Progenitor cell of endocrine pancreas (in vitro differentiated cells): ENCODE results near the gene HECTD3. TPM values are rescaled to one million over a fixed set of nuclear protein-coding genes. Genes with fewer than 3 reads are reported as not detected.

Experiments used
- DNase-seq: peaks from one replicate; pipeline ENCODE4 v3.0.0; 2021; ENCODE audit warnings: low spot score; ENCODE audit not compliant: unreplicated experiment
- H3K27ac Mint-ChIP-seq: 2 replicates; pipeline ENCODE4 v1.8.0; 2021; ENCODE audit warnings: mild to moderate bottlenecking, moderate library complexity, mixed read lengths
- H3K27me3 Mint-ChIP-seq: 2 replicates; pipeline ENCODE4 v1.8.0; 2021; ENCODE audit warnings: mixed read lengths
- H3K36me3 Mint-ChIP-seq: 2 replicates; pipeline ENCODE4 v1.8.0; 2022; ENCODE audit warnings: mixed read lengths; ENCODE audit not compliant: insufficient read depth
- H3K4me1 Mint-ChIP-seq: 2 replicates; pipeline ENCODE4 v1.8.0; 2021; ENCODE audit warnings: low read depth, mixed read lengths
- H3K4me3 Mint-ChIP-seq: 2 replicates; pipeline ENCODE4 v1.8.0; 2021; ENCODE audit warnings: low read depth, mild to moderate bottlenecking, moderate library complexity, mixed read lengths
- H3K9me3 Mint-ChIP-seq: 2 replicates; pipeline ENCODE4 v1.8.0; 2021; ENCODE audit warnings: low read depth, mixed read lengths
- total RNA-seq: library from RNA; stranded (reverse); gene quantifications from 2 replicates; pipeline ENCODE4 v1.2.1, GENCODE V29; 2021
- TF ChIP-seq, protein P1 (sequence below): fragments of 200-600 bp; sonication (generic); IDR thresholded peaks from one replicate; pipeline ENCODE4 v1.5.0; 2021; ENCODE audit warnings: antibody characterized with exemption, mild to moderate bottlenecking; ENCODE audit not compliant: unreplicated experiment

The HECTD3 gene
- total RNA-seq, 1 donor from 2014 or later, result 44.2 TPM

DNA sequence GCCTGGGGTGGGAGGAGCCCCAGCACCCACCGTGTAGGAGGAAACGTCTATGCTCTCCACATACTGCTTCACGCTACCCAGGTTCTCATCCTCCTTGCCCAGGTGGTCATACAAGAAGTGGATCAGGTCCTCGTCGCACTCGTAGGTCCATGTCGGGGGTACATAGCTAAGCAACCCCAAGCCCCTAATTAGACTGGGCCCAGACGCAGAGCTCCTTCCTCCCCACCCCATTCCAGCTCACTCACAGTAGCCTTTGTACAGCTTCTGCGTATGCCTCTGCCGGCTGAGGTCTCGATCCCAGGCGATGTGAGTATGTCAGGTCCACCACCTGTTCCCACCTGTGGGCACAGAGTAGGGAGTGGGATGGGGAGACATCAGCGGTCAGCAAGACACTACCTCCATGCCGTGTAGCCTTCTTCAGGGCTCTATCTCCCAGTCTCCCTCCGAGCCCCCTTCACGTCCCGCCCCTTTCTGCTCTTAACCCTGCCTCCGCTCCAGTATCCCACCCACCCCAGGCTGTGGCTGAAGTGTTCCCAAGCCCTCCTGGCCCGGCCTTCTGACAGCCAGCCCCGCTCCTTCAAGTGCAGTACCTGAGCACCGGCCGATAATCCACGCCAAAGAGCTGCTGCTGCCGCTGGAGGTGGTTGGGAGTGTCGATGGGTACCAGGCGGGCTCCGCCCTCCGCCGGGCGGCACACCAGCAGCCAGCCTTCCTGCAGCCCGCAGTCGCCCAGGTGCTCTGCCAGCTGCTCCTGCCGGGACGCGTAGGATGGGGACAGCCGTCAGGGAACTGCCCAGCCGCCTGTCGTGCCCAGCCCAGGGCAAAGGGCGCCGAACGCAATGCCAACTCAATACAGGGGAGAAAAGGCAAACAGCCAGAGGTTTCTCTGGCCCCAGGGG lies 919 bp downstream of the HECTD3 start:
- H3K9me3 Mint-ChIP-seq, result no peaks in the 10 kb centered on the region
- DNase-seq, result peak; percentile 29
- H3K27me3 Mint-ChIP-seq, result no peaks in the 10 kb centered on the region
- peak overlapping the region; percentile 37 for H3K27ac Mint-ChIP-seq
- peak overlapping the region; percentile 77 for H3K4me3 Mint-ChIP-seq
- peaks cover 27% of the 10 kb centered on the region for H3K4me1 Mint-ChIP-seq
- TF ChIP-seq, protein P1, sequence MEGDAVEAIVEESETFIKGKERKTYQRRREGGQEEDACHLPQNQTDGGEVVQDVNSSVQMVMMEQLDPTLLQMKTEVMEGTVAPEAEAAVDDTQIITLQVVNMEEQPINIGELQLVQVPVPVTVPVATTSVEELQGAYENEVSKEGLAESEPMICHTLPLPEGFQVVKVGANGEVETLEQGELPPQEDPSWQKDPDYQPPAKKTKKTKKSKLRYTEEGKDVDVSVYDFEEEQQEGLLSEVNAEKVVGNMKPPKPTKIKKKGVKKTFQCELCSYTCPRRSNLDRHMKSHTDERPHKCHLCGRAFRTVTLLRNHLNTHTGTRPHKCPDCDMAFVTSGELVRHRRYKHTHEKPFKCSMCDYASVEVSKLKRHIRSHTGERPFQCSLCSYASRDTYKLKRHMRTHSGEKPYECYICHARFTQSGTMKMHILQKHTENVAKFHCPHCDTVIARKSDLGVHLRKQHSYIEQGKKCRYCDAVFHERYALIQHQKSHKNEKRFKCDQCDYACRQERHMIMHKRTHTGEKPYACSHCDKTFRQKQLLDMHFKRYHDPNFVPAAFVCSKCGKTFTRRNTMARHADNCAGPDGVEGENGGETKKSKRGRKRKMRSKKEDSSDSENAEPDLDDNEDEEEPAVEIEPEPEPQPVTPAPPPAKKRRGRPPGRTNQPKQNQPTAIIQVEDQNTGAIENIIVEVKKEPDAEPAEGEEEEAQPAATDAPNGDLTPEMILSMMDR, result no peak
- peaks cover 5% of the 10 kb centered on the region for H3K36me3 Mint-ChIP-seq

GRCh38 chr1:45009296-45009865 lies 1.7 kb downstream of the HECTD3 start:
- peaks cover 9% of the 10 kb centered on the region for H3K36me3 Mint-ChIP-seq
- no peak overlapping the region for H3K27ac Mint-ChIP-seq
- H3K4me3 Mint-ChIP-seq, result peak overlapping the region; percentile 77
- DNase-seq, result no peak
- H3K27me3 Mint-ChIP-seq, result no peaks in the 10 kb centered on the region
- no peaks in the 10 kb centered on the region for H3K9me3 Mint-ChIP-seq
- peaks cover 24% of the 10 kb centered on the region for H3K4me1 Mint-ChIP-seq
- TF ChIP-seq, protein P1, result no peak

DNA sequence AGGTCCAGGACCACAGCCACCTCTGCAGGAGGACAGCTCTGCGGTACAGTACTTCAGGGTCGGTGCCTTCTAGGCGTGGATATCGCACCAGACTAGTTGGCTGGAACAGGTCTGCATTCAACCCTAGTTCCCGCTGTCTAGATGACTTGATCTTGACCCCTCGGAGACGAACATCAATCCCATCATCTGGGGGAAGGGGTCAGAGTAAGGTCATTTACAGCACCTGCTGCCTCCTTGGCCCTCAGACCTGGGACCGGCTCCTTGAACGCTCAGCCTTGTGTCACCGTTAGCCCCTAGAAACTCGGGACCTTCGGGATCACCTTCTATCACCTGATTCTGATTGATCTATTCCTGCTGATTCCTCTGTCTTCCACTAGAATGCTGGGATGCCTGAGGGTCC lies 2.6 kb downstream of the HECTD3 start:
- H3K4me3 Mint-ChIP-seq, result no peak overlapping the region
- no peaks in the 10 kb centered on the region for H3K9me3 Mint-ChIP-seq
- TF ChIP-seq, protein P1, result no peak
- H3K27ac Mint-ChIP-seq, result no peak overlapping the region
- peaks cover 21% of the 10 kb centered on the region for H3K4me1 Mint-ChIP-seq
- H3K36me3 Mint-ChIP-seq, result peaks cover 7% of the 10 kb centered on the region
- no peaks in the 10 kb centered on the region for H3K27me3 Mint-ChIP-seq
- DNase-seq, result no peak

DNA sequence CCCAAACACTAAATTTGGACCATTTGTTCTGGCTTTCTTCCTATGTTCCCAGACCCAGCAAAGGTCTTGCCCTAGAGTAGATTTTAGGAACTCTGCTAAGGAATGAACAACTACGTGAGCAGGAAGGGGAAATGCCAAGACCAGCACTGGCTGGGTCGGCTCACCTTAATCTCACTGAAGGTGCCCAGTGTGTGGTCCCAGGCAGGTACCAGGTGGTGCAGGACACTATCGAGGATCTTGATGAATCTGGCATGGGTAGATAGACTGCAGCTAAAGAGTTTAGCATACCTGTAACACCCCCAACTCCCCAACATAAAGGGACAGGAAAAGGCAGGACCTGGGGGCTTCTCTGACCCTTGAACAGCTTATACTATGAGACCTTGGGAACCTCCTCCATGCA lies 3.0 kb downstream of the HECTD3 start:
- no peak overlapping the region for H3K27ac Mint-ChIP-seq
- H3K4me1 Mint-ChIP-seq, result peaks cover 20% of the 10 kb centered on the region
- H3K9me3 Mint-ChIP-seq, result no peaks in the 10 kb centered on the region
- no peak overlapping the region for H3K4me3 Mint-ChIP-seq
- no peaks in the 10 kb centered on the region for H3K27me3 Mint-ChIP-seq
- H3K36me3 Mint-ChIP-seq, result peaks cover 7% of the 10 kb centered on the region
- no peak for DNase-seq
- TF ChIP-seq, protein P1, result no peak

- peaks cover 16% of the 10 kb centered on the region for H3K4me1 Mint-ChIP-seq
- TF ChIP-seq, protein P1, result no peak
- DNase-seq, result no peak
- no peak overlapping the region for H3K4me3 Mint-ChIP-seq
- H3K36me3 Mint-ChIP-seq, result peaks cover 13% of the 10 kb centered on the region
- H3K9me3 Mint-ChIP-seq, result no peaks in the 10 kb centered on the region
- no peak overlapping the region for H3K27ac Mint-ChIP-seq
- no peaks in the 10 kb centered on the region for H3K27me3 Mint-ChIP-seq
Observed at GRCh38 chr1:45007311-45007710, 3.8 kb downstream of the HECTD3 start.
